Osteoblast (primary cell): ENCODE measurements around the gene DHX38. TPM values are rescaled to one million over a fixed set of nuclear protein-coding genes. Genes with fewer than 3 reads are reported as not detected.
A peak's percentile ranks its signal among the peaks of the same experiment; 100 is the strongest.

ENCODE experiments used
- DNase-seq: peaks from one replicate; pipeline ENCODE4 v3.0.0; 2011; ENCODE audit warnings: low spot score, mixed read lengths; ENCODE audit not compliant: insufficient read length; ENCODE audit errors: missing footprints
- H2AFZ ChIP-seq: 2 replicates; pipeline ENCODE4 v1.6.0; 2011; ENCODE audit warnings: mild to moderate bottlenecking, low read length
- H3K27ac ChIP-seq: 2 replicates; pipeline ENCODE4 v1.5.1; 2011; ENCODE audit warnings: mild to moderate bottlenecking, low read depth, low read length, moderate library complexity
- H3K27me3 ChIP-seq: 2 replicates; pipeline ENCODE4 v1.6.0; 2012; ENCODE audit warnings: mild to moderate bottlenecking, control low read depth, inconsistent platforms, low read length, moderate library complexity; ENCODE audit not compliant: insufficient read depth
- H3K36me3 ChIP-seq: 2 replicates; pipeline ENCODE4 v1.5.1; 2011; ENCODE audit warnings: mild to moderate bottlenecking, low read length, control low read depth, moderate library complexity; ENCODE audit not compliant: insufficient read depth
- H3K4me1 ChIP-seq: 2 replicates; pipeline ENCODE4 v1.5.1; 2011; ENCODE audit warnings: mild to moderate bottlenecking, low read length, control low read depth, moderate library complexity; ENCODE audit not compliant: insufficient read depth
- H3K4me2 ChIP-seq: 2 replicates; pipeline ENCODE4 v1.6.0; 2011; ENCODE audit warnings: mild to moderate bottlenecking, low read length; ENCODE audit not compliant: insufficient read depth
- H3K4me3 ChIP-seq: fragments of 200-600 bp; sonication (generic); 3 replicates; pipeline ENCODE4 v1.5.1; 2012; ENCODE audit warnings: mild to moderate bottlenecking, low read length, inconsistent platforms; ENCODE audit not compliant: insufficient read depth
- H3K79me2 ChIP-seq: 2 replicates; pipeline ENCODE4 v1.6.0; 2012; ENCODE audit warnings: mild to moderate bottlenecking, low read length, control low read depth, inconsistent platforms; ENCODE audit not compliant: insufficient read depth
- H3K9me3 ChIP-seq: 2 replicates; pipeline ENCODE4 v1.5.1; 2011; ENCODE audit warnings: low read depth, low read length, control low read depth
- H4K20me1 ChIP-seq: 2 replicates; pipeline ENCODE4 v1.6.0; 2012; ENCODE audit warnings: mild to moderate bottlenecking, low read length, control low read depth; ENCODE audit not compliant: insufficient read depth
- total RNA-seq: library from RNA; depleted of rRNA; stranded (reverse); fragments of >200 nt; gene quantifications from 2 replicates; pipeline ENCODE4 v1.2.3, GENCODE V29; 2012
- TF ChIP-seq, protein P1 (sequence below): IDR thresholded peaks from 2 replicates; pipeline ENCODE4 v1.5.1; 2011; ENCODE audit warnings: mild to moderate bottlenecking, low read depth, low read length, moderate library complexity; ENCODE audit errors: extremely low read depth

DHX38 gene
- total RNA-seq, 1 donor = 51.4 TPM

DNA sequence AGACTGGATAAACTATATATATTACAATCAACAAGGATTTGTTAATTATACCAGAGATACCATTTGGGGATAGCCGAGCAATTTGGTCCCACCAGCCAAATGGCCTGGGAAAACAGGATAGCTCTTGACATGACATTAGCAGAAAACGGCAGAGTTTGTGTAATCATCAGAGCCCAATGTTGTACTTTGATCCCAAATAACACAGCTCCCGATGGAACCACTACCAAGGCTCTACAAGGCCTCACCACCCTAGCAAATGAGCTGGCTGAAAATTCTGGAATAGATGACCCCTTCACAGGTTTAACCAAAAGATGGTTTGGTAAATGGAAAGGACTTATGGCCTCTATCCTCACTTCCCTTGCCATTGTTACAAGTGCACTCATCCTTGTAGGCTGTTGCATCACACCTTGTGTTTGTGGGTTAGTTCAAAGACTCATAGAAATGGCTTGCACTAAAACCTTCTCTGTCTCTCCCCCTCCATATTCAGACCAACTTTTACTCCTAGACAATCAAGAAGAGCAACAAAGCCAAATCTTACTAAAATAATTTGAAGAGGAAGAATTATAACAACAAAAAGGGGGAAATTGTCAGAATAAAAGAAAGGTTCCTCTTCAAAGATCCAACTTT is 9.8 kb upstream of the DHX38 start:
- H2AFZ ChIP-seq = no peak overlapping the region
- no peak overlapping the region for H3K27ac ChIP-seq
- no peaks in the 10 kb centered on the region for H3K27me3 ChIP-seq
- H4K20me1 ChIP-seq = no peaks in the 10 kb centered on the region
- H3K4me2 ChIP-seq = no peak overlapping the region
- H3K79me2 ChIP-seq = no peaks in the 10 kb centered on the region
- no peak overlapping the region for H3K4me3 ChIP-seq
- H3K36me3 ChIP-seq = peaks cover 40% of the 10 kb centered on the region
- no peak for DNase-seq
- H3K4me1 ChIP-seq = no peaks in the 10 kb centered on the region
- H3K9me3 ChIP-seq = peaks cover 8% of the 10 kb centered on the region
- TF ChIP-seq, protein P1, sequence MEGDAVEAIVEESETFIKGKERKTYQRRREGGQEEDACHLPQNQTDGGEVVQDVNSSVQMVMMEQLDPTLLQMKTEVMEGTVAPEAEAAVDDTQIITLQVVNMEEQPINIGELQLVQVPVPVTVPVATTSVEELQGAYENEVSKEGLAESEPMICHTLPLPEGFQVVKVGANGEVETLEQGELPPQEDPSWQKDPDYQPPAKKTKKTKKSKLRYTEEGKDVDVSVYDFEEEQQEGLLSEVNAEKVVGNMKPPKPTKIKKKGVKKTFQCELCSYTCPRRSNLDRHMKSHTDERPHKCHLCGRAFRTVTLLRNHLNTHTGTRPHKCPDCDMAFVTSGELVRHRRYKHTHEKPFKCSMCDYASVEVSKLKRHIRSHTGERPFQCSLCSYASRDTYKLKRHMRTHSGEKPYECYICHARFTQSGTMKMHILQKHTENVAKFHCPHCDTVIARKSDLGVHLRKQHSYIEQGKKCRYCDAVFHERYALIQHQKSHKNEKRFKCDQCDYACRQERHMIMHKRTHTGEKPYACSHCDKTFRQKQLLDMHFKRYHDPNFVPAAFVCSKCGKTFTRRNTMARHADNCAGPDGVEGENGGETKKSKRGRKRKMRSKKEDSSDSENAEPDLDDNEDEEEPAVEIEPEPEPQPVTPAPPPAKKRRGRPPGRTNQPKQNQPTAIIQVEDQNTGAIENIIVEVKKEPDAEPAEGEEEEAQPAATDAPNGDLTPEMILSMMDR = no peak

DNA sequence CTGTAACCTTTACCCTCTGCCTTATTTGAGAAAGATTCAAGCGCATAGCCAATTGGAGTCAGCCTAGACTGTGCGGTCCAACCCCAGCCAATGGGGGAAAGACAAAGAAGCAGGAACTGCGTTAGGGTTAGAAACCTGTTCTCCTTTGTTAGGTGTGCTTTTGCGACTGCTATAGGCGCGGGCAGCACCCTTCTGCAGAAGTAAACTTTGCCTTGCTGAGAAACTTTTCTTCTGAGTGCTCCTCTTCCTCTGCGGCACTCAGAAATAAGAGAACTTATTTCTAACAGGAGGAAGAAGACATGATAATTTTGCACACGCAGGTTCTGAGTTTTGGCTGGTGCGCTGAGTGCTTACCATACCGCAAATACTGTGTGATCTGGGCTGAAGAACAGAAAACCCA is 9.2 kb upstream of the DHX38 start:
- no peak overlapping the region for H3K4me2 ChIP-seq
- H3K27ac ChIP-seq = no peak overlapping the region
- H3K36me3 ChIP-seq = peaks cover 45% of the 10 kb centered on the region
- H3K4me1 ChIP-seq = no peaks in the 10 kb centered on the region
- H4K20me1 ChIP-seq = no peaks in the 10 kb centered on the region
- H3K27me3 ChIP-seq = no peaks in the 10 kb centered on the region
- TF ChIP-seq, protein P1 = no peak
- no peak overlapping the region for H2AFZ ChIP-seq
- no peak overlapping the region for H3K4me3 ChIP-seq
- H3K9me3 ChIP-seq = peaks cover 8% of the 10 kb centered on the region
- no peaks in the 10 kb centered on the region for H3K79me2 ChIP-seq
- no peak for DNase-seq

GRCh38 chr16:72085002-72085401 is 8.6 kb upstream of the DHX38 start:
- Histone ChIP-seq H2AFZ (no peak overlapping the region), H3K27me3 (no peaks in the 10 kb centered on the region), H3K4me3 (no peak overlapping the region), H3K79me2 (peaks cover 4% of the 10 kb centered on the region), H3K4me2 (no peak overlapping the region), H3K27ac (no peak overlapping the region), H3K9me3 (peaks cover 8% of the 10 kb centered on the region), H3K4me1 (no peaks in the 10 kb centered on the region), H4K20me1 (no peaks in the 10 kb centered on the region), H3K36me3 (peaks cover 50% of the 10 kb centered on the region)
- TF ChIP-seq, protein P1 = no peak
- DNase-seq = peak; percentile 18

- peaks cover 62% of the 10 kb centered on the region for H3K79me2 ChIP-seq
- no peaks in the 10 kb centered on the region for H3K9me3 ChIP-seq
- no peak overlapping the region for H3K4me2 ChIP-seq
- no peak overlapping the region for H2AFZ ChIP-seq
- H4K20me1 ChIP-seq = peaks cover 14% of the 10 kb centered on the region
- peaks cover 40% of the 10 kb centered on the region for H3K36me3 ChIP-seq
- no peaks in the 10 kb centered on the region for H3K27me3 ChIP-seq
- TF ChIP-seq, protein P1 = no peak
- peak; percentile 19 for DNase-seq
- H3K27ac ChIP-seq = no peak overlapping the region
- no peak overlapping the region for H3K4me3 ChIP-seq
- H3K4me1 ChIP-seq = peaks cover 16% of the 10 kb centered on the region
Observed at GRCh38 chr16:72091217-72091616, 2.4 kb upstream of the DHX38 start.
